ENCODE results near the gene TCF20.

TCF20 gene

DNA sequence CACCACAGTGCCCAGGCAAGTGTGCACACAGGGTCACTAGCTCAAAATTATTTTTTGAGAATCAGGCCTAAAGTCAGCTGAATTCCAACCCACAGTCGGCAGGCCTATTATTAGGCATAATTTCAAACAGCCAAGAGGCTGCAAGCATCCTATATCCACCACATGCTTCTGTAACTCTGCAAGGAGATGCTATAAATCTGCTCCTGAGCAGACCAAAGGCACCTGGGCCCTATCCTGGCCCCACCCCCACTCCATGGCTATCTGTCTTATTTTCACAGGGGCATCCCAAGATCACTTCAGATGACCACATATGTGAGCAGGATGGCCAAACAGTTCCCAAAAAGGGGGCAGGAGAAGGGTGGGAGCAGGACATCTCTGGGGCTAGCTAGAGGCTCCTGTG, 44.6 kb downstream of the TCF20 start:
- TF ChIP-seq, protein P1, sequence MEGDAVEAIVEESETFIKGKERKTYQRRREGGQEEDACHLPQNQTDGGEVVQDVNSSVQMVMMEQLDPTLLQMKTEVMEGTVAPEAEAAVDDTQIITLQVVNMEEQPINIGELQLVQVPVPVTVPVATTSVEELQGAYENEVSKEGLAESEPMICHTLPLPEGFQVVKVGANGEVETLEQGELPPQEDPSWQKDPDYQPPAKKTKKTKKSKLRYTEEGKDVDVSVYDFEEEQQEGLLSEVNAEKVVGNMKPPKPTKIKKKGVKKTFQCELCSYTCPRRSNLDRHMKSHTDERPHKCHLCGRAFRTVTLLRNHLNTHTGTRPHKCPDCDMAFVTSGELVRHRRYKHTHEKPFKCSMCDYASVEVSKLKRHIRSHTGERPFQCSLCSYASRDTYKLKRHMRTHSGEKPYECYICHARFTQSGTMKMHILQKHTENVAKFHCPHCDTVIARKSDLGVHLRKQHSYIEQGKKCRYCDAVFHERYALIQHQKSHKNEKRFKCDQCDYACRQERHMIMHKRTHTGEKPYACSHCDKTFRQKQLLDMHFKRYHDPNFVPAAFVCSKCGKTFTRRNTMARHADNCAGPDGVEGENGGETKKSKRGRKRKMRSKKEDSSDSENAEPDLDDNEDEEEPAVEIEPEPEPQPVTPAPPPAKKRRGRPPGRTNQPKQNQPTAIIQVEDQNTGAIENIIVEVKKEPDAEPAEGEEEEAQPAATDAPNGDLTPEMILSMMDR (IDR thresholded peaks at IDR 0.05) = no peak

DNA sequence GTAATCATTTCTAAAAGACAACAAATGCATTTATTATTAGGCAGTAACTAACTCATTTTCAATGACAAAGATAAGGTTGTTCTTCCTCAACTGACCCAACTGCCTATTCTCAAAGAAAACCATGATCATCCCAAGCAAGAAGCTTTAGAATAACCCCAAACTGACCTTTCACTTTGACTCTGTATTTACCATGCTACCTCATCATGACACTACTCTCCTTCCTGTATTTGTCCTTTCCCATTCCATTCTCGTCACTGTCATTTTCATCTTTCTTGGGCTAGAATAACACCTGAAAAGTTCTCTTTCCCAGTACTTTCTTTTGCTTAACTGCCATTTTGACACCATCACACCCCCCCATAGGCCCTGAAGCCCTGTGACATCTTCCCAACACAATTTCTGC, 48.3 kb downstream of the TCF20 start:
- TF ChIP-seq, protein P1 (IDR thresholded peaks at IDR 0.05) = no peak

All from LNCAP (cell line).